AG09309 (cell line): ENCODE measurements around the gene CORIN.
"Not testable (repeated sequence)": the region's sequence is repeated elsewhere in the genome, so short reads cannot be mapped to it uniquely, and the experiment has no call there.

Source experiments
- DNase-seq: peaks from one replicate; pipeline ENCODE4 v3.0.0-alpha.2; 2010; ENCODE audit warnings: low read depth
- H3K4me3 ChIP-seq: 2 replicates; pipeline ENCODE4 v1.5.1; 2011; ENCODE audit warnings: mild to moderate bottlenecking, low read depth, low read length, moderate library complexity; ENCODE audit not compliant: control insufficient read depth
- TF ChIP-seq, protein P1 (sequence below): IDR thresholded peaks from 2 replicates; pipeline ENCODE4 v1.5.1; 2011; ENCODE audit warnings: mild to moderate bottlenecking, low read depth, low read length, inconsistent platforms; ENCODE audit not compliant: insufficient read depth, control insufficient read depth; ENCODE audit errors: missing control alignments

Gene CORIN

GRCh38 chr4:47717188-47717587, 120.7 kb downstream of the CORIN start:
- TF ChIP-seq, protein P1, sequence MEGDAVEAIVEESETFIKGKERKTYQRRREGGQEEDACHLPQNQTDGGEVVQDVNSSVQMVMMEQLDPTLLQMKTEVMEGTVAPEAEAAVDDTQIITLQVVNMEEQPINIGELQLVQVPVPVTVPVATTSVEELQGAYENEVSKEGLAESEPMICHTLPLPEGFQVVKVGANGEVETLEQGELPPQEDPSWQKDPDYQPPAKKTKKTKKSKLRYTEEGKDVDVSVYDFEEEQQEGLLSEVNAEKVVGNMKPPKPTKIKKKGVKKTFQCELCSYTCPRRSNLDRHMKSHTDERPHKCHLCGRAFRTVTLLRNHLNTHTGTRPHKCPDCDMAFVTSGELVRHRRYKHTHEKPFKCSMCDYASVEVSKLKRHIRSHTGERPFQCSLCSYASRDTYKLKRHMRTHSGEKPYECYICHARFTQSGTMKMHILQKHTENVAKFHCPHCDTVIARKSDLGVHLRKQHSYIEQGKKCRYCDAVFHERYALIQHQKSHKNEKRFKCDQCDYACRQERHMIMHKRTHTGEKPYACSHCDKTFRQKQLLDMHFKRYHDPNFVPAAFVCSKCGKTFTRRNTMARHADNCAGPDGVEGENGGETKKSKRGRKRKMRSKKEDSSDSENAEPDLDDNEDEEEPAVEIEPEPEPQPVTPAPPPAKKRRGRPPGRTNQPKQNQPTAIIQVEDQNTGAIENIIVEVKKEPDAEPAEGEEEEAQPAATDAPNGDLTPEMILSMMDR = no peak
- no peak overlapping the region for H3K4me3 ChIP-seq
- DNase-seq = no peak

- H3K4me3 ChIP-seq = no peak overlapping the region
- TF ChIP-seq, protein P1 = no peak
- DNase-seq = no peak
Measured at GRCh38 chr4:47715716-47716416, 122.0 kb downstream of the CORIN start.

DNA sequence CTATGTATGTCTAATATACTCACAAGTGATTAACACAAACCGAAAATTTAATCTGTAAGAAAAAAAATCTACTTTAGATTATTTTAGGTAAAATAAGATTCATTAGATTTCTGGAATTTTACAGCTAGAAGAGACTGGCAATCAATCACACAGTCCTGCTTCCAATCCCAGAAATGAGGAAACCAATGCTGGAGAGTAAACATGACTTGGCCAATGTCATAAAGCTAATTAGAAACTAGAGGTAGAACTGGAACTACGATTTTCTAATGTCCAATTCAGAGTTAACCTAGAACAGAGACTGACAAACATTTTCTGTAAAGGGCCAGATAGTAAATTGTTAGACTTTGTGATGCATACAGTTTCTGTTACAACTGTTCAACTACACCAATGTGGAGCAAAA, 123.6 kb downstream of the CORIN start:
- TF ChIP-seq, protein P1 = no peak
- no peak for DNase-seq
- H3K4me3 ChIP-seq = no peak overlapping the region

- no peak overlapping the region for H3K4me3 ChIP-seq
- TF ChIP-seq, protein P1 = no peak
- DNase-seq = no peak
Measured at GRCh38 chr4:47713129-47713834, 124.6 kb downstream of the CORIN start.

GRCh38 chr4:47711646-47712045, 126.2 kb downstream of the CORIN start:
- TF ChIP-seq, protein P1 = no peak
- H3K4me3 ChIP-seq = no peak overlapping the region
- no peak for DNase-seq

DNA sequence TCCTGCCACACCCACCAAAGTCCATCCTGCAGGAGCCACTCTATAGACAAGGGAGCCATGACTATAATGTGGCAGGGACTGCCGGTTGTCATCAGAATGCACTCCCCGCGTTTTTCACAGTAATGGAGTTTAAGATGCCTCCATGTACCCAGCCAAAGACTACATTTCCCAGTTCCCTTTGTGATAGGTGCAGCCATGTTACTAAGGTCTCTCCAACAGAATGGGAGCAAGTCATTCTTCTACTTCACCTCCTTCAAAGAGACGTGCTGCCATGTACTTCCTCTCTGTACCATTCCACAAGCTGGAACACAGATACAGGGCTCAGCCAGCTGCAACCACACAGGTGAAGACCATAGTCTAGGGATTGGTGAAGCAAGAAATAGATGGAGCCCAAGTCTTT, 126.7 kb downstream of the CORIN start:
- DNase-seq = no peak
- TF ChIP-seq, protein P1 = no peak
- no peak overlapping the region for H3K4me3 ChIP-seq

- DNase-seq, H3K4me3 ChIP-seq: not testable (repeated sequence)
Measured at GRCh38 chr4:47706352-47706751, 131.5 kb downstream of the CORIN start.
